Gastroesophageal sphincter (tissue), 3 donors: ENCODE results near the gene SLC16A9.

Source experiments
- CTCF ChIP-seq, 4 experiments: fragments of 200-600 bp in 2 of 4; fragments of 450-650 bp in 2 of 4; sonication (generic) in 1 of 4; IDR thresholded peaks; one replicate each; pipeline ENCODE4 v1.5.1; 2017 to 2019; ENCODE audit warnings: antibody characterized with exemption in 4 of 4, mild to moderate bottlenecking in 2 of 4, moderate library complexity in 2 of 4
- EP300 ChIP-seq: sonication (generic); formaldehyde crosslinking; IDR thresholded peaks from one replicate; pipeline ENCODE4 v1.6.1; 2017; ENCODE audit warnings: antibody characterized with exemption, mild to moderate bottlenecking
- POLR2A ChIP-seq, 2 donors: fragments of 450-650 bp; IDR thresholded peaks; one replicate each; pipeline ENCODE4 v1.6.1; 2017; ENCODE audit warnings: antibody characterized with exemption in 2 of 2, mild to moderate bottlenecking in 2 of 2, moderate library complexity in 1 of 2

- no peak for TF ChIP-seq POLR2A (IDR thresholded peaks at IDR 0.05)
- no peak for TF ChIP-seq CTCF (IDR thresholded peaks at IDR 0.05)
- no peak for TF ChIP-seq EP300
Measured at GRCh38 chr10:59617996-59618395, 91.7 kb downstream of the SLC16A9 start.
